GM21576 (cell line): ENCODE measurements around the gene DOCK4.
A peak's percentile ranks its signal among the peaks of the same experiment; 100 is the strongest.

Source experiments
- ATAC-seq: cut with Tn5 transposase; IDR thresholded peaks from one replicate; pipeline ENCODE4 v1.9.1; 2021; ENCODE audit warnings: mild to moderate bottlenecking, moderate library complexity; ENCODE audit not compliant: unreplicated experiment

The DOCK4 gene

DNA sequence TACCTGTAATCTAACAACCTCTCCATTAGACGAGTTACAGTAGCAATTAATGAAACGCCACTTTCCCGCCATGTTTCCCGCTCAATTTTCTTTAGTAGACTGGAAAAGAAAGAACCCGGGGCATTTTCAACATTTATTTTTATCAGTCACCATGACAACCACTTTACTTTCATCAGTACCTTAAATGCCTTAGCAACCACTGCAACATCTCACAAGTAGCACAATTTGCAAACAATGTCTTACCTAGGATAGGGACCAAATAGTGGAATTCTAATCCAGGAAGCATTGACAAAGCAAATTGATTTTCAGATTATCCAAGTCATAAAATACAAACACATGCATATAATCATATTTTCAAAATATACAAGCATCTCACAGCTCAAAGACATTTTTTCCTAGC lies 422.3 kb downstream of the DOCK4 start:
- ATAC-seq, result no peak

DNA sequence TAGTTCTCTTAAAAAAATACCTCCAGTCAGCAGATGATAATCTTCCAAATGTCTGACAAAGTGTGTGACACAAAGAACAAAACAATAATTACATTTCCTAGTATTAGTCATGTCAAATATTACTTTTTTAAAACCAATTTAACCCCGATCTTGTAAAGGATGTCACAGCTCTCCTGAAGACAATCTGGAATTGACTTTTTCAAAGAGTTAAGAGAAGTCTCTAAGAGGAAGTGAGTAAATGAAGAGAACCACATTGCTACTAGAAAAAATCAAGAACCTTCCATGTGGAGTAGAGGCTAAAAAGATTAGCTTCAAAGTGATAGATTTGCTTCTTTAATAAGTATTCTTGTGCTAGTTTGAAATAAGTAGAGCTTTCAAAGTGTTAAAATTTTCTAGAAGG lies 425.7 kb downstream of the DOCK4 start:
- no peak for ATAC-seq

DNA sequence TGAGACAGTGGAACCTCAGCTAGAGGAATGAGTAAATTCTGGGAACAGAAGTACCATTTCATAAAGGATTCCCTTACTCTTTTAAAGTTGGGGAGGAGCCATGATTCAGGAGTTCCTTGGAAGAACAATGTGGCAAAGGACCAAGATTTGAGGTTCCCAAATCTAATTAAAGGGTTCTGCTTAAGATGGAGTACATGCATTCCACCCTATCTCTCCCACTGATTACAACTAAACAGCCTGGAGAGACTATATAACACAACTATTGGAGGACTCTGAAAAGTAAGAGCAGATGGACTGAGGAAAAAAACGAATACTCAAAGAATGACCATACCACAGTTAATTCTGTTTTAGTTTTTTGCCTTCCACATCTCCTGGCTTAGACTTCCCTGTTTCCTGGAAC lies 431.0 kb downstream of the DOCK4 start:
- no peak for ATAC-seq

DNA sequence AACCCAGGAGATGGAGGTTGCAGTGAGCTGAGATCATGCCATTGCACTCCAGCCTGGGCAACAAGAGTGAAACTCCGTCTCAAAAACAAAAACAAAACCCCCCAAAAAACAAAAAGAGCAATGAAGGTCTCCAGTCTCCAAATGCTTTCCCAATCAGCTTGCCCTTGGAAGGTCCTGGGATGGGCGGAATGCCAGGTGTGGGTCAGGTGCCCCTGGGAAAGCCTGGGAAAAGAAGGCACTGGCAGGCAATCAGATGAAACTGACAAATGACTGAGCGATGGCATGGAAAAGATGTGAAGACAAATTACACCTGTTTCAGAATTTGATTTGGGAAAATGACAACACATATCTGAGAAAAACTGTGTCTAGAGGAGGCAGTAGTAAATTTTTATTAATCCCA lies 433.5 kb downstream of the DOCK4 start:
- no peak for ATAC-seq

DNA sequence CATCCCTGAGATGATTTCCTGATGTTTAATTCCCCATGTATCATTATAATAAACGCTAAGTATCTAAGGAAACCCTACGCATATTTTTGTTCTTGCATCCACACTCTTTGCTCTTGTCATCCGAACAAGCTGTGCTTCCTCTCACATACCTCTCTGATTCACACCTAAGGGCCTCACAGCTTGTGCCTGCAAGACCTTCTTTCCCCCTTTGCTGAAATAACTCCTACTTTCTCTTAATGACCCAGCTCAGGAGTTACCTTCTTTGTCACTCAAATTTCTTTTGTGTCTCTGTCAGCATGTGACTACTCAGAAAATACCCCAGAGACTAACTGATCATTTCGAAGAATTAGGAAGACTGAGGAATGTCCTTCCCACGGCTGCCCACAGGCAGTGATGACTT lies 434.6 kb downstream of the DOCK4 start:
- no peak for ATAC-seq

DNA sequence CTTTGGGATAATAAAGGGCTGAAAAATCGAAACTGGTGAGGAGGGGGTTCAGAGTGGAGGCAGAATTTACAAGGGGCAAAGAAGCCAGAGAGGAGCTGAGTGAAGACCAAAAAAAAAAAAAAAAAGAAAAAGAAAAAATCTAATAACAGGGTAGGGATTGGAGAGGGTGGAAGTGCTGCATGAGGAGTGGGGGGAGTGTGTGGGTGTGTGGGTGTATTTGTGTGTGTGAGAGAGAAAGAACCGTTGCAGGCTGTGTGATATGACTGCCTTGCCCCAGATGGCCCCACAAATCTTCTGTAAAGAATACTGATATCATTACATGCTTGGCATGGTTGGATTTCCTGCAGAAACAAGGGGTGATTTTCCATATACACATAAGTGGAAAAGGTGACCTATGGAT lies 436.1 kb downstream of the DOCK4 start:
- ATAC-seq, result no peak

DNA sequence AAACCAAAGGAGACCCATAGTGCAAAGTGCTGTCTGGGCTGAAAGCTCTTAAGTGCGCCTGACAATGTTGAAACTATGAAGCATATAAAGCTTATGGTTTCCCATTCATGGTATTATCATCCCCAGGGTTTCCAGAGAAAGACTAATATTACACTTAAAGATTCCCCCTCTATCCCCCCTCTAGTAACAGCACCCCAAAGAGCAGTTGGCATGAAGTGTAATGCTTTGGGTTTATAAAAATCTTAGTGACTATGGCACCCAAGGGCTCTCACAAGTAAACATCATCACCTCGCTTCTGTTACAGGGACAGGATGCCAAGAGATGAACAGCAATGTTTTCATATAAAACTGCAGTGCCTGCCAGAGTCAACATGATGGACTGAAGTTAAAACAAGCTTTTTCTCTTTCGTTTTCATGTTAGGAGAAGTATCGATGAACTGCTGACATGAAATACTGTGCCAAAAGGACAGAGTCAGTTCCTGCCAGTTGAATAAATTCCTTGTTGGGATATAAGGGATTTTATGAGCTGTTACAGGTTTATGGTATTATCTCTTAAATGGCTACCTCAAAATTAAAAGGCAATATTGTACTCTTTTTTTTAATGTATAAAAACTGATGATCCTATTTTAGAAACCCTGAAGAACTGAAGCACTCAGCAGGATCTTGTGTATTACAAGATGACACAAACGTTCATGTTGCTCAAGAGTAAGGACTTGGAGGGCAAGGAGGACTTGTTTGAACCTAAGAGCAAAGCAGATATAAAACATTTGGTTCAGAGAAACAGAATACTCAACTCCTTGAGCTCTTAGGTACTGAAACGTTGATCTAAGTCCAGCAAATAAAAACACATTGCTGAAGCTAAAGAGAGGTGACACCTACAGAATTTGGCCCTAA lies 440.2 kb downstream of the DOCK4 start:
- ATAC-seq, result no peak

DNA sequence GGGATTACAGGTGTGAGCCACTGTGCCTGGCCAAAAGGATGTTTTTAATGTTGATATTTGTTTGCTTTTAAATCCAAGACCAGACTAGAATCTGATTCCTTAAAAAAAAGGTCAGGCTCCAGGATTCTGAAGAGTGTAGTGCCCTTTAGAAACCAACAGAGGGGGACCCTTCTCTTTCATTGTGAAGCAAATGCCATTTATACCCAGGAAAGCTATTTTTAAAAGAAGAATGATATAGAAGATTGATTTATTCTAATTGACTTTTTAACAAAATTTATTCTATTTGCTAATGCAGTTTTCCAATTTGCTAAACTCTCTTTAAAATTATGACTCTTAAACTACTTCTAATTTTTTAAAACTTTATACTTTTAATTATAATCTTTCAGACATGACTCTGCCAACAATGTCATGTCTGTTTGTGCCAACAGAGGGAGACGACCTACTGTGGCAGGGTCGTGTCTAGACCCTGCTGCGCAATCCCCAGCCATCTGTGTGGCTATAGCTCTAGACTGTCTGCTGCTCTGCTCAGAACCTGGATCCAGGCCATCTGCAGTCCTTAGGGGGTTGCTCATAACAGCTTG lies 442.9 kb downstream of the DOCK4 start:
- ATAC-seq, result peak; percentile 54

DNA sequence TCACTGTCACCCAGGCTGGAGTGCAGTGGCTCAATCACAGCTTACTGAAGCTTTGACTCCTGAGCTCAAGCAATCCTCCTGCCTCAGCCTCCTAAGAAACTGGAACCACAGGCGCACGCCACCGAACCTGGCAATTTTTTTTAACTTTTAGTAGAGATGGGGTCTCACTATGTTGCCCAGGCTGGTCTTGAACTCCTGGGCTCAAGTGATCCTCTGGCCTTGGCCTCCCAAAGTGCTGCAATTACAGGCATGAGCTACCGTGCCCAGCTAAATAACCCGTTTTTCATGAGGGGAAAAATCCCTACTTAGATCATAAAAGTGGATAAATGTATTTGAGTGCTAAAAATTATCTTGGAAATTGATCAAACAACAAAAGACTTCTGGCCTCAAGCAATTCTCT lies 443.4 kb downstream of the DOCK4 start:
- no peak for ATAC-seq

DNA sequence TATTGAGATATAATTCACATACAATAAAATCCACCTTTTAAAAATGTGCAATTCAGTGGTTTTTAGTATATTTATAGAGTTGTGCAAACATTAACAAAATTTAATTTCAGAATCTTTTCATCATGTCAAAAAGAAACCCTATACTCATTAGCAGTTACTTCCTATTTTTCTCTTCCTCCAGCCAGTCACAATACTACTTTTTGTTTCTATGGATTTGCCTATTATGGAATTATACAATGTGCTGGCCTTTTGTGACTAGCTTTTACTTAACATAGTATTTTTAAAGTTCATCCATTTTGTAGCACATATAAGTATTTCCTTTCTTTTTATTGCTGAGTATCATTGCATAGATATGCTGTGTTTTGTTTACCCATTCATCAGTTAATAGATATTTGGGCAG lies 444.0 kb downstream of the DOCK4 start:
- no peak for ATAC-seq

DNA sequence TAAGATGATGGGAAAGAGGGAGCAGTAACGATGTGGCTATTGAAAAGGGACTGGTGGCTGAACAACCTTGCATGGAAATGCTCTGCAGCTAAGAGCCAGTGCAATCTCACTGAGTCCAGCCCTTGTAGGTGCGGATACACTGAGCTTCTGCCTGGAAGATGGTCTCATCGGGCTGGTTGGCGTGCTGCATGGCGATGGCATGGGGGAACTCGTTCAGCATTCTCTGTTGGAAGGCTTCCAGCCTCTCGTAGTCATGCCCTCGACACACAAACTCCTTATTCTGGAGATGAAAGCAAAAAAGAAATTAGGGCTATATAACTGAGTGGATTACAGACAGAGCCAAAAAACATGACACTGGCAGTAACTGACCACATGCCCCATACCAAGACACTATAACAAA lies 446.2 kb downstream of the DOCK4 start:
- ATAC-seq, result no peak

DNA sequence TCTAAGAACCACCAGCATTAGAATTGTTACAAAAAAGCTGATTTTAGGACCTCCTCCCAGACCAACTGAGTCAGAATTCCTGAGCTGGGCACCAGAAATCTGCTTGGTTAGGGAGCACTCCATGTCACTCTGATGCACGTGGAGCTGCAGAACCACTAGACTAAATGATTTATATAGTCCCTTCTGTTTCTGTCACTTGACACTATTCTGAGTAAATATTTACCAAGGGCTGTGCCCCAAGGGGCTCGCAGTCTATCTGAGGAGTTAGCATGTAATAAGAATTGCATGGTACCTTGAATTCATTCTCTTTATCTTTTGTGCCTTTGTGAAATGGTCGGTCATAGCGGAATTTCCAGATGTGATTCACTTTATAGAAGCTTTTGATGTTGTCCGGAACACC lies 447.9 kb downstream of the DOCK4 start:
- no peak for ATAC-seq

DNA sequence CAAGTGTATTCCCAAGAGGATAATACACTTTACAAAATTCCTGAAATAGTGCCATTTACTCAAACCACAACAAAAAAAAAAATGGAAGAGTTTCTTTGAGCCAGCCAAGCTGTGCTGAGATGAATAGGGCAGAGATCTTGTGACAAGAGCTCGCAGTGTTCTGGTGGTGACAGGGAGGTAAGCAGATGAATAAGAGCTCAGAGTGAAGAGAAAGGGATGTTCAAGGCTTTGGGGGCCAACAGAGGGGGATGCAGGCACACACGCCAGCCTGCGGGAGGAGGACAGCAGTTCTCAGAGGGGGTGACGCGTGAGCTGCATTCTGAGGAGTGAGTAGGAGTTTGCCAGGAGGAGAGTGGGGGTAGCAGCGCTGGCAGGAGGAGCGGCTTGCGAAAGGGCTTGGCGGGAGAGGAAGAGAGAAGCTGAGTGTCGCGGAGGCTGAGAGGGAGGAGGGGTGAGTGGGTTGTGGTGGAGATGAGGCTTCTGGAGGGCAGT lies 449.5 kb downstream of the DOCK4 start:
- ATAC-seq, result no peak

DNA sequence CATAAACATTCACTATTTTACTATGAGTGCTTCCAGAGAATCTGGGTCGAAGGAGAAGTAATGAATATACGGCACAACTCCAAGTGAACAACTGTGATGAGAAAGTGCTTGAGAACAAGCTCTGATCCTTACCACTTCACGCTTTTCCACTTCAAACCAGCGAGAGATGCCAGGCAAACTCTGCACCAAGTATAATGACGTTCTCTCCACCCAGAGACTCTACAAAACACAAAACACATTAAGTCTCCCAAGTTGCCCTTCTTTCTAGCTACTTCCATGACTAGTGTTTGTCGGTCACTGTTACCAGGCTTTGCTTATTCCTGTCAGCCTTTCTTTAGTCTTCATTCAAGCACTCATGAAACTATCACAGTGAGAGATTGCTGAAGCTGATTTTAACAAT lies 450.8 kb downstream of the DOCK4 start:
- no peak for ATAC-seq

DNA sequence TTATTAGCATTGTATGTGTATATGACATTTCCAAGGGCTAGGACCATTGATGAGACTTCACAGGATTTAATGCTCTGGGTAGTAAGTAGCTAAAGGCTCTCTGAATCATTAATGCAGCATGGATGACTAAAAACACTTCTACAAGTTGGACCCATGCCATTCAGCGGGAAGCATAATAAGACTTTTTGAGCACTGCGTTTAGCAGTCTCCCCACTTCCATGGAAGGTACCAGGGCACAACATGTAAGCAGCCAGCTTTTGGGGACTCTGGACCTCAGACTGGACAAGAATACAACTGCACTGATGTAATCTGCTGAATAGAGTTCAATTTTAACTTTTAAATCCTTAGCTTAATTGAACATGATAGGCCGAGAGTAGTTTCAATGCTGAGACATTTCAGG lies 452.2 kb downstream of the DOCK4 start:
- ATAC-seq, result no peak

DNA sequence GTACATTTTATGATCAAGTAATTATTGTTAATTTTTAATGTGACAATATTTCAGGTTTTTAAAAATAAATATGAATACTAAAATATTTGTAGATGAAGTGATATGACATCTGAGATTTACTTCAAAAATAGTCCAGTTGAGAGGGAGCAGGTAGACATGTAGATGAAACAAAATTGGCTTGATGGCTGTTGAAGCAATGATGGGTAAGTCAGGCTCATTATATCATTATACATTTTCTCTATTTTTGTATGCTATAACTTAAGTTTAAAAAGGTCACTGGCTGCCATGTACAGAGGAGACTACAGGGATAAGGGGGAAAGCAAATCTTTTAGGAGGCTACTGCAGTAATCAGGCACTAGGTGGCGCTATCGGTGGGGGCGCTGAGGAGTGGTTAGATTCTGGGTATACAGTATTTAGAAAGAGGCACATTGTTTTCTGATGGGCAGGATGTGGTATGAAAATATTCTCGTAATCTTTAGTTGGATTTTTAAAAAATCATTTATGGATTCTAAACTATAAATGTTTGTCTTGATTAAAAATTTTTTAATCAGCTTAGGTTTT lies 454.1 kb downstream of the DOCK4 start:
- ATAC-seq, result peak; percentile 95

DNA sequence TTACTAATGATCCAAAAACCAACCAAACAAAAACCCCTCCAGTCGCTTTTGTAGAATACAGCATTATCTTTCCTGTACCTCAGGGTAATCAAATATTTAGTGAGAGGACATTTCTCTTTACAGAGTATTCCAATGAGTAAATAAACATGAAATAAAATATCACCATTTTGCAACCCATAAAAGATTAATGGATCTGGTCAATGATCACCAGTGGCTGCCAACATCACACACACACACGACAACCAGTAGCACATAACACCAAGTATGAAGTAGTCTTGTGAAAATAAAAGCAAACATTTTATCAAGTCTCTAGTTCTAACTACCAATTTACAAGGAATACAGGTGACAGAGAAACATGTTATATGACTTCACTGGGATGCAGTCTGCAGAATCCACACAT lies 455.3 kb downstream of the DOCK4 start:
- ATAC-seq, result no peak

DNA sequence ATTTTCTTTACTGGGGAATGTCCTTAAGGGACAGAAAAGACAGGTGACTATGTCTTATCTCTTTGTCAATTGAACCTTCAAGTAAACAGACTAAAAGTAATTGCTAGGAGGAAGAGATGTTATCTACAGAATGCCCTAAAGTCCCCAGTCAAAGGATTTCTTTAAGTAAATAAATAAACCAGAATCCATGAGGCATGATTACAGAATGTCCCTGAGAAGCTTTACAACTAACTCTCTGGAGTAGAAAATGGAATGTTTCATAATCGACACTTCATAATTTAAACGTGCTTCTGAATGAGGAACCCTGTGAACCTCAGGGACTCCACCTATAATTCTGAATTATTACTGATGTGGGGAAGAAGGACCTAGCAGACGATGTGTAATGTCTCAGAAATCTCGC lies 456.0 kb downstream of the DOCK4 start:
- no peak for ATAC-seq

DNA sequence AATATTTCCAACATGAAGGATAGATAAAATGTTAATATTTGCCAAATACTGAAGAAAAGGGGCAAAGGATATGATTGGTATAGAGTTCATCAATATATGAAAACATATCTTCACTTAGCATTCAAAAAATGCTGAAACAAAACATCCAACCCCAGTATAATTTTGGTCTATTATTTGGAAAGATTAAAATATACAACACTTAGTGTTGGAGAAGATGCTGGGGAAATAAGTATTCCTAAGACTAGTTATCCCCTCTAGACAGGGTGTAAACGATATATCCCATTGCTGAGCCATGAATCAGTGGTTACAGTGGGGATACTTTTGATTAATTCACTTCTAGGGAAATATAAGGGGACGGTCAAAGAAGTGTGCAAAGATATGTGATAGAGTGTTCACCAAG lies 456.6 kb downstream of the DOCK4 start:
- no peak for ATAC-seq

DNA sequence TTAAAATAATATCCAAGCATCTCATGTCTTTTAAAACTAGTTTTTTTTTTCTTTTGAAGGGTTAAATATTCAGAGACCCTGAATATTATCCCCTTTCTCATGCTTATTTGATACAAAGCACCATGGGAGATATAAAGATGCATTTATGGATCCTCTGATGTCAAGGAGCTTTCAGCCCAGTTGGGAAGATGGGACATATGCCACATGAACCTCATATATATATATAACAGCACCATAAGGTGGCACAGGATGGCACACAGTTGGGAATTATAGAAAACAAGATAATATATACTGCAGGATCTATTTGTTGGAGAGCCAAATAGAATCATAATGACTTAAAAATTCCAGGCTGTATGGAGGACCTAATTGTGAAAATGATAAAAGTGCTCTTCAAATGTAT lies 458.5 kb downstream of the DOCK4 start:
- ATAC-seq, result no peak

DNA sequence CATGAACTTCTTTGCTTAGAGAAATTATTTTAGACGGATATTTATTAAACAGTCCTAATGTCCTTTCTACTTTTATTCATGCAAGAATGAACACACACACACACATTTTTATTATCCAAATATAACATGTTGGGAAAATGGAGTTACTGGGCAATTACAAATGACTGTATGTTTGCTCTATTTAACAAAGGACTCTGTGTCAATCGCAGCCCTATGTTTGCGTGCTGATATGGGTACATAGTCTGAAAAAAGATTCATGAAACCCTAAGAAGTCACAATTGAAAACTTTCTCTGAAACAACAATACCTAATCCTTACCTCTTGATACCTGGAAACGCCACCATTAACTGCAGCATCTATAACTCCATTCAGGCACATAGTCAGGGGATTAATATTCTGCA lies 459.2 kb downstream of the DOCK4 start:
- no peak for ATAC-seq

DNA sequence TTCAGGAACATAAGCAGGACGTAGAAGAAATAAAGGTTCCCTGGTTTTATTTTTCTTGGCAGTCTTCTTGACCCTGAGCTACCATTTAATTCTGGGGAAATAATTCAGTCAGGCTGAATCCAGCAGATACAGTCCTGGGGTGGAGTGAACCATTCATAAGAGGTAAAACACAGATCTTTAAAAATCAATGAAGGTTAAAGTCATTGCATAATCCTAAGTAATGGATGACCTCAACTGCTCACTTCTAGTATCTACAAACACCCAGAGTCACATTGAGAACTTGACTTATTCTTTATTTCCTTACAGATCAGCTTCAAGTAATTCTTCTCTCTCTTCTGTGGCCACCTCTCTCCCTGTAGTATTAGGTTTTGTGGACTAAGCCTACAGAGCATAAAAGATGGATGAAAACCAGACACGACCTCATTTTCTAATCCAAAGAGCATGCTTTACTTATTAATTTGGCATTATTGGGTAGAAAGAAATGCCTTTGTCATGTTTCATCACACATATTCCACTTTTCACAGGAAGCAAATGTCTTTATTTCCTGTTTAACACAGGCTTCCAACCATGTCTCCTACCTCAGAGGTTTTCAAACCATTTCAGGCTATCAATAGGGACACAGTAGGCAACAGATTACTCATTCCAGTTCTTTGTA lies 461.6 kb downstream of the DOCK4 start:
- no peak for ATAC-seq
